ENCODE measurements around the gene RHOJ.
"Not testable (repeated sequence)": the region's sequence is repeated elsewhere in the genome, so short reads cannot be mapped to it uniquely, and the experiment has no call there.

Gene RHOJ

DNA sequence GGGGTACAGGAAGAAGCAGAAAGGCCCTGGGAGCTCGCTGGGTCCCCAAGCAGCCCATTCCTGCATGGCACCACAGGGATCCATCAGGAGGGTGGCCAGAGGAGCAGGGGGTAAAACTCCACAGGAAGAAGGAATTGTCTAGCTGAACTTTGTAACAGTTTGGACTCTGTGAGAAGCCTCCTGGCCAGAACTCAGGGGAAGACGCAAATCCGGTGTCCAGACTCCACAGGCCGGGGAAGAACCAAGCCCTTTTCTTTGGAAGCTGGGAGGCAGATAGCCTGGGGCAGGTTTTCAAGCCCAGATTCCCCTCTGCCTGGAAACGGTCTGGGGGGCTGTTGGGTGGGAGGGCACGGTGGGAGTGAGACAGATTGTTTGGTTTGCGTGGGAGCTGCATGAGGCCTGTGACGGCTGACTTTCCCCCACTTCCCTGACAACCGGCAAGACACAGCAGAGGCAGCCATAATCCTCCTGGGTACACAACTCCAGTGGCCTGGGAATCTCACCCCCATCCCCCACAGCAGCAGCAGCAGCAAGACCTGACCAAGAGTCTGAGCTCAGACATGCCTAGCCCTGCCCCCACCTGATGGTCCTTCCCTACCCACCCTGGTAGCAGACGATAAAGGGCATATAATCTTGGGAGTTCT, 97.8 kb downstream of the RHOJ start:
- no peak overlapping the region for H3K4me3 ChIP-seq (ENCODE audit: low read length)
- no peaks in the 10 kb centered on the region for H3K9me3 ChIP-seq (replicated peaks; ENCODE audit: low read length)
- H3K27me3 ChIP-seq (ENCODE audit: control insufficient read depth, insufficient read depth, low read length): peaks cover 9% of the 10 kb centered on the region
- no peak overlapping the region for H3K9ac ChIP-seq (ENCODE audit: low read depth, low read length)
- no peaks in the 10 kb centered on the region for H3K36me3 ChIP-seq (ENCODE audit: insufficient read depth, low read length)
- H3K4me2 ChIP-seq (ENCODE audit: low read length): no peak overlapping the region
- no peaks in the 10 kb centered on the region for H3K4me1 ChIP-seq (ENCODE audit: control insufficient read depth, insufficient read depth, low read length)

GRCh38 chr14:63304429-63304828, 100.2 kb downstream of the RHOJ start:
- not testable (repeated sequence) for H3K4me1 ChIP-seq (ENCODE audit: control insufficient read depth, insufficient read depth, low read length); H3K9me3 ChIP-seq (replicated peaks; ENCODE audit: low read length); H3K4me3 ChIP-seq (ENCODE audit: low read length); H3K4me2 ChIP-seq (ENCODE audit: low read length); H3K36me3 ChIP-seq (ENCODE audit: insufficient read depth, low read length); H3K9ac ChIP-seq (ENCODE audit: low read depth, low read length)
- H3K27me3 ChIP-seq (ENCODE audit: control insufficient read depth, insufficient read depth, low read length): peaks cover 14% of the 10 kb centered on the region

DNA sequence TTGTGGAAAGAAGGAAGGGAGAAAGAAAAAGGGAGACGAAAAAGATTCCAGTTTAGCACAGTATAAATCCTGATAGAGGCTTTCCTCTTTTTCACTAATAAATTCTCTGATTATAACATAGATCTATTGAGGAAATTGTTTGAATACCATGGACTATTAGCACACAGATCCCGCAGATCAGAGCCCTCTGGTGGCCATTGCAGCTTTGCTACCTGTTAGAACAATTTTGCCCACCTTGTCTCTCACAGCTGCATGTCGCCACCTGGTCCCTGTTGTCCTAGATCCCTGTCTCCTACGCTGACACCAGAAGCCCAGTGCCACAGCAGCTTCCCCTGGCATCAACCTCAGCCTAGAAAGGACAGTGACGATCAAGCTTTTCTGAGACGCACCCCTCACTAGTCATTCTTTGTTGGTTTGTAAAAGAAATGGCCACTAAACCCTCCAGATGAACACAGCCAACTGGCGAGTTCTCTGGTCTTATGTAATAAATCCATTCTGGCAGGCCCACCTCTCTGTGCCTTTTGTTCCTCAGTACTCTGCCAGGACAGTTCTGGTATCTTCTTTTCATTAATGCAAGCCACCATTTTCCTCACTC, 104.6 kb downstream of the RHOJ start:
- H3K36me3 ChIP-seq (ENCODE audit: insufficient read depth, low read length): no peaks in the 10 kb centered on the region
- no peaks in the 10 kb centered on the region for H3K4me1 ChIP-seq (ENCODE audit: control insufficient read depth, insufficient read depth, low read length)
- no peak overlapping the region for H3K9ac ChIP-seq (ENCODE audit: low read depth, low read length)
- no peak overlapping the region for H3K4me3 ChIP-seq (ENCODE audit: low read length)
- peaks cover 26% of the 10 kb centered on the region for H3K27me3 ChIP-seq (ENCODE audit: control insufficient read depth, insufficient read depth, low read length)
- no peak overlapping the region for H3K4me2 ChIP-seq (ENCODE audit: low read length)
- no peaks in the 10 kb centered on the region for H3K9me3 ChIP-seq (replicated peaks; ENCODE audit: low read length)

GRCh38 chr14:63318835-63319234, 114.6 kb downstream of the RHOJ start, which contains the start of gene GPHB5:
GPHB5 (minus strand) TSS chr14:63318935; CDS start chr14:63317849, 1,086 bp downstream.
- Histone ChIP-seq H3K27me3 (ENCODE audit: control insufficient read depth, insufficient read depth, low read length) (peaks cover 19% of the 10 kb centered on the region), H3K9ac (ENCODE audit: low read depth, low read length) (no peak within 1 kb of the TSS), H3K4me2 (ENCODE audit: low read length) (no peak within 1 kb of the TSS), H3K4me1 (ENCODE audit: control insufficient read depth, insufficient read depth, low read length) (no peaks in the 10 kb centered on the region), H3K9me3 (replicated peaks; ENCODE audit: low read length) (no peaks in the 10 kb centered on the region), H3K36me3 (ENCODE audit: insufficient read depth, low read length) (no peaks in the 10 kb centered on the region), H3K4me3 (ENCODE audit: low read length) (no peak within 1 kb of the TSS)

DNA sequence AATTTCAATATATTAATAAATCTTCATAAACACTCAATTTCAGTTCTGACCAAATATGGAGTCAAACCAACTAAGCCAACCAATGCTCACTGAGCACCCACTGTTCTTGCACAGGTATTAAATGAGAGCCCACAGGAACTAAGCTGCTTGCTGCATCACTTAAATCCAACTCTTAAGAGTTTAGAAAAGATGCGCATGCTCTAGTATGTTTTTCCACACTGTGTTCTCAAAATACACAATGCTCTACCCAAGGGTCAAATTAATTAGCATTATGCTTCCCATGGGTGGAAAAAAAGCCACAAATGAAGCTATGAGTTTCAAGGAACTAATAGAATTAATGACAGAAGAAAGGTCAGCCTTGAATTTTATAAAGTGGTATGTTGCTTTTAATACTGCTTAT, 118.2 kb downstream of the RHOJ start:
- no peak overlapping the region for H3K4me2 ChIP-seq (ENCODE audit: low read length)
- H3K9ac ChIP-seq (ENCODE audit: low read depth, low read length): no peak overlapping the region
- H3K4me1 ChIP-seq (ENCODE audit: control insufficient read depth, insufficient read depth, low read length): no peaks in the 10 kb centered on the region
- no peaks in the 10 kb centered on the region for H3K36me3 ChIP-seq (ENCODE audit: insufficient read depth, low read length)
- no peak overlapping the region for H3K4me3 ChIP-seq (ENCODE audit: low read length)
- H3K9me3 ChIP-seq (replicated peaks; ENCODE audit: low read length): no peaks in the 10 kb centered on the region
- H3K27me3 ChIP-seq (ENCODE audit: control insufficient read depth, insufficient read depth, low read length): peaks cover 18% of the 10 kb centered on the region

- Histone ChIP-seq H3K9ac (ENCODE audit: low read depth, low read length) (no peak overlapping the region), H3K4me1 (ENCODE audit: control insufficient read depth, insufficient read depth, low read length) (no peaks in the 10 kb centered on the region), H3K4me2 (ENCODE audit: low read length) (no peak overlapping the region), H3K4me3 (ENCODE audit: low read length) (no peak overlapping the region), H3K36me3 (ENCODE audit: insufficient read depth, low read length) (no peaks in the 10 kb centered on the region), H3K9me3 (replicated peaks; ENCODE audit: low read length) (no peaks in the 10 kb centered on the region), H3K27me3 (ENCODE audit: control insufficient read depth, insufficient read depth, low read length) (peaks cover 18% of the 10 kb centered on the region)
These were observed 118.8 kb downstream of the RHOJ start for GRCh38 chr14:63322897-63323573.

DNA sequence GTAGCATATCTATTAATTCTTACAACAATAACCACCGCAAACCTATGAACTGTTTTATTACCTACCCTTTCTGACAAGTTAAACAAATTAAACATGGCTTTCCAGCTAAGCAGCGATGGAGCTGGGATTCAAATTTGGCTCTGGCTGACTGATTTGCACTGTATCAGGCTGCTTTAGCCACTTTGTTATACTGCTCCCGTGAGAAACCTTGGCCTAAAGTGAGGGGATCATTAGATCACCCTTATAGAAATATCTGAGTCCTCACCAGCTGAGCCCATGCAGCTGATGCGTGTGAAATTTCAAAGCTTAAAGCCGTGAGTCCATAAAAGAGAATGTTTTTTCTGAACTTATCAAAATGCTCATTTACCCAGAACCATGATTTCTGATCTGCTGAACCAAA, 122.6 kb downstream of the RHOJ start:
- no peaks in the 10 kb centered on the region for H3K36me3 ChIP-seq (ENCODE audit: insufficient read depth, low read length)
- H3K9me3 ChIP-seq (replicated peaks; ENCODE audit: low read length): no peaks in the 10 kb centered on the region
- H3K4me1 ChIP-seq (ENCODE audit: control insufficient read depth, insufficient read depth, low read length): no peaks in the 10 kb centered on the region
- H3K9ac ChIP-seq (ENCODE audit: low read depth, low read length): no peak overlapping the region
- H3K4me2 ChIP-seq (ENCODE audit: low read length): no peak overlapping the region
- no peak overlapping the region for H3K4me3 ChIP-seq (ENCODE audit: low read length)
- H3K27me3 ChIP-seq (ENCODE audit: control insufficient read depth, insufficient read depth, low read length): peaks cover 15% of the 10 kb centered on the region

DNA sequence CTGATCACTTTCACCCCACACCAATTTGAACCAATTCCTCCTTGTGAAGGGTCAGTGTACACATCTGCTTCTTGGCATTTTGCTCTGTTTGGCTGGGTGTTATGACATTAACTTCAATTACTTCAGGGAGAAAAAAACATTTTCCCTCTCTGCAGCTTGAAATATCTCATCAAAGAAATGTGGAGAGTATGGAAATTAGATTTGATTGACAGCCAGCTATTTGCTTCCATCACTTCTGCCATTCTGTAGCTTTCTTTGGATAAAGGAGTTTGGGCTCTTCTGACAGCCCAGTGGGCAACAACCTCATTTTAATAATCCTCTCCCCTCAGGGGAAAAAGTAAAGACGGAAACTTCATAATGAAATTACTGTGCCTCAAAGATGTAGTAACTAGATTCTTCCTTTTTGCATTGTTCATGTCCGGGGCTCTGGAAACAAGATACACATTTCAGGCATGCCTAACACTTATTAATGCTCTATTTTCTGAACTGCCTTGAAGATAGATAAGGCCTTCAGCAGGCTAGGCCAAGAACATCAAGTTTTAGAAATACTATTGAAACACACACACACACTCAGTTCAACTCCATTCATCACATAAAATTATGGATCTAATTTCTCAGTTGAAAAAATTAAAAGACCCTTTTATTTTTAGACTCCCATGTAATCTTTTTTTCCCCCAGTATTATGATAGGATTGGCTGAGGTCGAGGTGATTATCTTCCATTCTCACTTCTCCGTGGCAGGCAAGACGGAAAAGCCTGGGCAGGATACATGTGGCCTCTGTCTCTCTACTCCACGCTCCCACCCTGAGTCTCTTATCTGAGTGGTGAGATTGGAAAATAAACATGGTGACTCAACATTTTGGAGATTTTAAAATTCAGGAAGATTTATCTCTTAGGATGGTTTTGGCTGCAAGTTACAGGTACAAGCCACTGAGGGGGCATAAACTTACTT, 124.8 kb downstream of the RHOJ start:
- no peak overlapping the region for H3K4me2 ChIP-seq (ENCODE audit: low read length)
- H3K27me3 ChIP-seq (ENCODE audit: control insufficient read depth, insufficient read depth, low read length): peaks cover 15% of the 10 kb centered on the region
- no peaks in the 10 kb centered on the region for H3K9me3 ChIP-seq (replicated peaks; ENCODE audit: low read length)
- no peaks in the 10 kb centered on the region for H3K36me3 ChIP-seq (ENCODE audit: insufficient read depth, low read length)
- H3K4me3 ChIP-seq (ENCODE audit: low read length): no peak overlapping the region
- no peak overlapping the region for H3K9ac ChIP-seq (ENCODE audit: low read depth, low read length)
- H3K4me1 ChIP-seq (ENCODE audit: control insufficient read depth, insufficient read depth, low read length): no peaks in the 10 kb centered on the region

GRCh38 chr14:63342371-63342770, 138.1 kb downstream of the RHOJ start:
- Histone ChIP-seq H3K4me2 (ENCODE audit: low read length) (no peak overlapping the region), H3K27me3 (ENCODE audit: control insufficient read depth, insufficient read depth, low read length) (no peaks in the 10 kb centered on the region), H3K9ac (ENCODE audit: low read depth, low read length) (no peak overlapping the region), H3K36me3 (ENCODE audit: insufficient read depth, low read length) (no peaks in the 10 kb centered on the region), H3K4me3 (ENCODE audit: low read length) (no peak overlapping the region), H3K9me3 (replicated peaks; ENCODE audit: low read length) (no peaks in the 10 kb centered on the region), H3K4me1 (ENCODE audit: control insufficient read depth, insufficient read depth, low read length) (peaks cover 5% of the 10 kb centered on the region)

All from skeletal muscle satellite cell (primary cell).